HG03175 (cell line): Measurements from ENCODE around the gene LAYN.

Experiments used
- ATAC-seq: cut with Tn5 transposase; IDR thresholded peaks from one replicate; pipeline ENCODE4 v1.9.1; 2021; ENCODE audit warnings: mild to moderate bottlenecking, moderate library complexity; ENCODE audit not compliant: unreplicated experiment

Gene LAYN

DNA sequence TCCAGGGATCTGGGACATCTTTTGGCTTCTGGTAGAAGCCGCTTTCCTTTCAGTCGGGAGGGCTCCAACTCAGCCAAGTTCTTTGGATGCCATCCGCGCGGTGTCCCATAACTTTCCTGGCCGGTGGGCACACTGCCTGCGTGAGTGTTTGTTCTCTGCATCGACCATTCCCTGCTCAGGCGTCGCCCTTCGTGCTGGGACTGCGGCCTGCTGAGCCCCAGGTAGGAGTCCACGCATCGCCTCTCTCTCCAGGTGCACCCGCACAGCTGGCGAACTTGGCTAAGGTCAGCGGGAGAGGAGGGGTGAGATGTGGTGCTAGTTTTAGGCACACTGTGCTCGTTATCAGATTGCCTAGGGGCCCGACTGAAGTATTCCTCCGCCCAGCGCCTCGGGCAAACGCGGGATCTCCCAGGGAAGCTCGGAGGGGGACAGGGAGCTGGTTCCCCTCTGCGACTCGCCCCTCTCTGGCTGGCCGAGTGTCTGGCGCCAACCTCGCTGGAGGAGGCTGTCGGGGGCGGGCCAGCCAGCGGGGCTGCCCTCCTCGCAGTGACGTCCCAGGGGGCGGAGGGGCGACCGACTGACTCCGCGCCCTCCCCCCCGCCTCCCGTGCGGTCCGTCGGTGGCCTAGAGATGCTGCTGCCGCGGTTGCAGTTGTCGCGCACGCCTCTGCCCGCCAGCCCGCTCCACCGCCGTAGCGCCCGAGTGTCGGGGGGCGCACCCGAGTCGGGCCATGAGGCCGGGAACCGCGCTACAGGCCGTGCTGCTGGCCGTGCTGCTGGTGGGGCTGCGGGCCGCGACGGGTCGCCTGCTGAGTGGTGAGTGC is at the start of gene LAYN:
TSS of gene LAYN (plus strand) at position 607 of the 823 bp plus-strand sequence. CDS start at position 731, 124 bp downstream.
- ATAC-seq, result no peak

- no peak for ATAC-seq
Observed at GRCh38 chr11:111494040-111494439, 46.5 kb upstream of the LAYN start.

DNA sequence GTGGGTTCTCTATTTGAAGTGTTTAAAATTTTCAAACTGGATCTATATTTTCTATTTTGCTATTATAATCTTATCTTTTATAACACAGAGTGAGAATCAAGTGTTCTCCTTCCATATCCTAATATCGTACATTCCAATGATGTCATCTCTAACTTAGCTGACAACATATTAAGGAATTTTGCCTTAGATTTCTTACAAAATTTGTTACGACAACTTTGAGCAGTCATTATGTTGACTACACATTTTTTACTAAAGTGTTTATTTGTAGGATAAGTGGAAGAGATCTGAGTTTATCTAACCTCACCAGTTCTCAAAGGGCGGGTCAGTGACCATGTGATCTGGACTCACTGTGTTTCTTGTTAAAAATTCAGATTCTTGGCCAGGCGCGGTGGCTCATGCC is 41.0 kb upstream of the LAYN start:
- ATAC-seq, result no peak

DNA sequence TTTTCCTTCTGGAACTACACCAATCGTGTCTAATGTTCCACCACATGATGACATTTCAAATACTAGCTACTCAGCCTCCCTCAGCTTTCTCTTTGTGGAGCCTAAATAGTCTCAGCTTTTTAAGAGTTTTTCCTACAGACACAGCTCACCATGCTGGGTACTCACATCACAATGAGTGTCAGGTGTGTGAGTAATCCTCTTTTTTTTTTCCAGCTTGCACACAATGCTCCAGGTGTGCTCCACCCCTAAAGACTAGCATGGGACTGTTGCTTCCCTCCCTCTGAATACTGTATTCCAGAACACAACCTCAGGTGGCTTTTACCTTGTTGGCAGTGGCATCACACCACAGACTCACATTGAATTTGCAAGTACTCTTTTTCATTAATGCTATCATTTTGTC is 40.0 kb upstream of the LAYN start:
- no peak for ATAC-seq

GRCh38 chr11:111502611-111503010 is 37.9 kb upstream of the LAYN start:
- ATAC-seq, result no peak

DNA sequence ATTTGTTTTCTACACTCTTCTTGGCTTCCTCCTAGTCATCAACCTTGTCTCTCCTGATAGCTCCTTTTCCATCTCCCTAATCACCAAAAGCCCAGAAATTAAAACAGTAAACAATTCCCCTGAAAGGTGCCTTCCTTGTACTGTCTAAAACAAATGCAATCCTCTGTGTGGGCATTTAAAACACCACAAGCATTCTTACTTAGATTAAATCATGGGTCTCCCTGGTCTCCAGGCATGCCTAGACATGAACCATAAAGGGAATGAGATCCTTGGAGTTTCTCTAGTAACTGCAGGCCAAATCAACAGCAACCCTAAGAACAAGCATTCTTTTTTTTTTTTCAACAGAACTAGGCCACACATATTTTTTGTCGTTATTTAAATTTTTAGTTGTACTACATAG is 30.2 kb upstream of the LAYN start:
- no peak for ATAC-seq

DNA sequence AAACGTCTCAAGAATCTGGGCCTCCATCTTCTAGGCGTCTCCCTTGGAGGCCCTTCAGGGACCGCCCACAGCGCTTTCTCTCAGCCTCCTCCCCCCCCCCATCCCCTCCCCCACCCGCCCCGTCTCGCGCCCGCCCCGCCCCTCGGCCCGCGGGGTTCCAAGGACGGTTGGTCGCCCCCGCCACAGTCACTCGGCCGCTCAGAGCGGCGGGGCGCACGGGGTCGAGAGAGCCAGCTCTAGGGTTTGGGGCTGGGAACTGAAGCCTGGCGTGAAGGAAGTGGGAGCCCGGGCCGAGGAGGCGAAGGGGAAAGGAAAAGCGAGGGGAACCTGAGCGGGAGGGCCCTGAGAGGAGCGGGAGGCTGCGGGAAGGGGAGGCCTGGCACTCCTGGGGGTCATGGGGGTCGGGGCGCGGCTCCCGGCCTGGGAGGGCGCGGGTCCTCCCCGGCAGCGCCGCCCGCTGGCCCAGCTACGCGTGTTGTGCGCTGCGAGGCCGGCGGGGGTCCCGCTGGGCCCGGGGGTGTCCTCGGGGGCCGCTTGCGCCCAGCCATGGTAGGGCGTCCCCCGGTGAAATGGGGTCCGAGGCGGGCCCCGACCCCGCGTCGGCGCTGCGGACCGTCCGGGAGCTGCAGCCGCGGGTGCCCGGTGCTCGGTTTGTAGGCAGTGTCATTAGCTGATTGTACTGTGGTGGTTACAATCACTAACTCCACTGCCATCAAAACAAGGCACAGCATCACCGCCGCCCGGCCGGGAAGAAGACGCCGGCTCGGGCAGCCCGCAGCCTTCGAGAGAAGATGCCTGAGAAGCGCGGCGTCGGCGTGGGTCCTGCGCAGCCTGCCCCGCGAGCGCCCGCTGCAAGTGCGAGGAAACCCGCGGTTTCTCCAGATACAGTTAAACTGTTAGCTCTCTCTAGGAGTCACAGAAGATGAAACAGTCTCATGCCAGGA is 28.0 kb upstream of the LAYN start, which contains the start of gene BTG4:
TSS of gene BTG4 (minus strand) at position 91 of the 944 bp plus-strand sequence. CDS start 13,610 bp downstream, outside the sequence.
- no peak for ATAC-seq

DNA sequence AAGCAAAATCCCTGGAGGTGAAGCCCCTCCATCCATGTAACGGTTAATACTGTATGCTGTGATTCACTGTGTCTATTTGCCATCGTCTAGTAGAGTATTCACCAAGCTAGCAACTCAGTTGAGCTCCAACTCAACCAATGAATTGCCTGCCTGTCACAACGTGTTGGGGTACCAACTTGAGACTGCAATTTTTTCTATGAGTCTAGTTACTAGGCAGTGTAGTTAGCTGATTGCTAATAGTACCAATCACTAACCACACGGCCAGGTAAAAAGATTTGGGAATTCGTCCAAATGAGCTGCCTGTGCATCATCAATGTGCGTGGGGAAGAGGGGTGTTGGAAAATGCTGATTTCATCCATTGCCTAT is 27.3 kb upstream of the LAYN start:
- ATAC-seq, result no peak

DNA sequence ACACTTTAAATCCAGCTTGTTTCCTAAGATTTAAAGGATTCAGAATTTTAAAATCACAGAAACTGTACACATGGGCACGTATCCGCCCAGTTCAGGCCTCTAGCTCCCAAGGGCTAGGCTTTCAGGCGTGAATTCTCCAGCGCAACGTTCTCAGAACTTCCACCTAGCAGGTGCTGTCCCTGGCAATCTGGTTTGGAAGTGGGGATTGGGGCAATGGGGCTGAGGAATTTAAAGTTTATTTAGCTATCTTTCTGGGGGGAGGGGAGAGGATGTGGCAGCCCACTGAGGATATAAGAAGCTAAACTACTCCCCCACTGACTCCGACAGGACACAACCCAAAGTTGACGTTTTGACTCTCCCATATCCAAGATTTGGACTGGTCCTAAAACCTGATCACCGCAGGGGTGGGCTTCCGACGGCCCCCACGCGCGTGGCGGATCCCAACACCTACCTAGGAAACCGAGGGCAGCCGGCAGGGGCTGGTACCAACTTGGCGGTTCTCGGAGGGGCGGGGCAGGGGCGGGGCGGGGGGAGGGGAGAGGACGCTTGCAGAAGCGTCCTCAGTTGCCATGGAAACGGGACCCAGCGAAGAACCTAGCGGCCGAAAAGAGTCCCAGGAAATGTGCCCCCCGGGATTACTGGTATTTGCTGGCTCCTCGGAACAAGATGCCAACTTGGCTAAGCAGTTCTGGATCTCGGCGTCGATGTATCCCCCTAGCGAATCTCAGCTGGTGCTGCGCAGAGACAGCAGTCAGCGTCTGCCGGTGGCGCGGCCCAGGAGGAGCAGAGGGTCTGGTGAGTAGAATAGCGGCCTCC is 26.1 kb upstream of the LAYN start, which contains the start of gene HOATZ:
TSS of gene HOATZ (plus strand) at position 563 of the 816 bp plus-strand sequence. CDS start at position 570, 7 bp downstream.
- no peak for ATAC-seq

DNA sequence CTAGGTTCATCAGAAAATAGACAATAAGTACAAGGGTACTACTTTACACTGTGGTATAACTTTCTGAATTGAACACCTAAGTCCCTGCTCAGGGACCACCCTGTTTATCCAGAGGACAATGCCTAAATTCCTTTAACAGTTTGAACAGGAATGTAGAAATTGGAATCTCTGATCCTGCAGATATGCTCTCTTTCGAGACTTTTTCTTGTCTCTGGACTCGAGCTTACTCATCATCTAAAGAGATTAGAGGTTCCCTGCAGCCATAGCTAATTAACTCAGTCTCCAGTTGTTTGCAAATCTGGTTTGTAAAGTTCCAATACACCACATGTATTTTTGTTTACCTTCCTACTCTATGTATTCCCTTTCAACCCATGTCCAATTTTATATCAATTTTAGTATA is 24.9 kb upstream of the LAYN start:
- ATAC-seq, result no peak

- no peak for ATAC-seq
Observed at GRCh38 chr11:111518668-111519067, 21.9 kb upstream of the LAYN start.

- ATAC-seq, result no peak
Observed at GRCh38 chr11:111520560-111520959, 20.0 kb upstream of the LAYN start.

GRCh38 chr11:111521135-111521534 is 19.4 kb upstream of the LAYN start:
- no peak for ATAC-seq

GRCh38 chr11:111522426-111522825 is 18.1 kb upstream of the LAYN start:
- ATAC-seq, result no peak

GRCh38 chr11:111523343-111523742 is 17.2 kb upstream of the LAYN start:
- ATAC-seq, result no peak

- no peak for ATAC-seq
Observed at GRCh38 chr11:111524056-111524455, 16.5 kb upstream of the LAYN start.

- ATAC-seq, result no peak
Observed at GRCh38 chr11:111525456-111525855, 15.1 kb upstream of the LAYN start.

- no peak for ATAC-seq
Observed at GRCh38 chr11:111526501-111526900, 14.0 kb upstream of the LAYN start.

GRCh38 chr11:111527279-111527678 is 13.2 kb upstream of the LAYN start:
- no peak for ATAC-seq

- no peak for ATAC-seq
Observed at GRCh38 chr11:111528557-111528956, 12.0 kb upstream of the LAYN start.

- ATAC-seq, result no peak
Observed at GRCh38 chr11:111530091-111530490, 10.4 kb upstream of the LAYN start.
